Spleen (tissue), 11 donors: Measurements from ENCODE around the gene TMEM94. TPM values are rescaled to one million over a fixed set of nuclear protein-coding genes. Genes with fewer than 3 reads are reported as not detected.

Experiments used
- DNase-seq: peaks from one replicate; pipeline ENCODE4 v3.0.0-alpha.2; 2020
- H3K27ac ChIP-seq, 8 donors: fragments of 200-600 bp; sonication (generic) in 7 of 8; 1 replicate in 4 of 8; 2 replicates in 4 of 8; pipeline versions ENCODE4 v1.5.0 to v1.8.0; 2016 to 2021; ENCODE audit warnings: inconsistent platforms in 4 of 8, mild to moderate bottlenecking in 4 of 8, moderate library complexity in 1 of 8
- H3K27me3 ChIP-seq, 7 donors: fragments of 200-600 bp; sonication (generic) in 6 of 7; replicated peaks in 1 of 7; 1 replicate in 4 of 7; 2 replicates in 3 of 7; pipeline versions ENCODE4 v1.5.0 to v1.8.0; 2016 to 2021; ENCODE audit warnings: inconsistent platforms in 3 of 7, mild to moderate bottlenecking in 1 of 7
- H3K36me3 ChIP-seq, 6 donors: fragments of 200-600 bp; sonication (generic) in 5 of 6; 1 replicate in 4 of 6; 2 replicates in 2 of 6; pipeline versions ENCODE4 v1.5.0 to v1.8.0; 2016 to 2021; ENCODE audit warnings: inconsistent platforms in 2 of 6
- H3K4me1 ChIP-seq, 6 donors: fragments of 200-600 bp; sonication (generic) in 5 of 6; 1 replicate in 3 of 6; 2 replicates in 3 of 6; pipeline versions ENCODE4 v1.5.0 to v1.8.0; 2016 to 2021; ENCODE audit warnings: inconsistent platforms in 3 of 6
- H3K4me3 ChIP-seq, 8 donors: fragments of 200-600 bp; sonication (generic) in 7 of 8; 1 replicate in 4 of 8; 2 replicates in 4 of 8; pipeline versions ENCODE4 v1.5.0 to v1.8.0; 2016 to 2021; ENCODE audit warnings: inconsistent platforms in 4 of 8, mild to moderate bottlenecking in 4 of 8, moderate library complexity in 2 of 8
- H3K9me3 ChIP-seq, 8 donors: fragments of 200-600 bp; sonication (generic) in 7 of 8; 1 replicate in 4 of 8; 2 replicates in 4 of 8; pipeline versions ENCODE4 v1.5.0 to v1.8.0; 2016 to 2021; ENCODE audit warnings: inconsistent platforms in 4 of 8
- CTCF ChIP-seq, 11 experiments: fragments of 200-600 bp in 7 of 11; fragments of 450-650 bp in 4 of 11; sonication (generic) in 4 of 11; IDR thresholded peaks in 8 of 11; conservative IDR thresholded peaks in 3 of 11; 1 replicate in 7 of 11; 2 replicates in 4 of 11; pipeline versions ENCODE4 v1.4.0 to v1.8.0; 2016 to 2021; ENCODE audit warnings: antibody characterized with exemption in 11 of 11, inconsistent platforms in 4 of 11, mild to moderate bottlenecking in 1 of 11
- POLR2A ChIP-seq, 3 donors: fragments of 450-650 bp; IDR thresholded peaks; one replicate each; pipeline ENCODE4 v1.5.1; 2017; ENCODE audit warnings: antibody characterized with exemption in 3 of 3, mild to moderate bottlenecking in 1 of 3
- POLR2AphosphoS5 ChIP-seq, 3 donors: sonication (generic); formaldehyde crosslinking; IDR thresholded peaks; one replicate each; pipeline ENCODE4 v1.5.1; 2017; ENCODE audit warnings: antibody characterized with exemption in 3 of 3
- WGBS, 5 donors: extraction: QIAGEN DNeasy Blood & Tissue Kit in 3 of 5; methylation state at CpG; one replicate each; pipeline versions ENCODE4 v1.1.5 to v1.1.7; 2013 to 2018; 5-methylcytosine and 5-hydroxymethylcytosine counted together
- intact Hi-C: fragments of 100-400 bp; cut with DNase I; formaldehyde crosslinking; loops from one replicate; pipeline ENCODE4 v1.15.0; 2023; ENCODE audit warnings: low total_unique reads
- polyA plus RNA-seq, 3 donors: library from polyadenylated mRNA; stranded (reverse); fragments of 200-250 nt; gene quantifications; one replicate each; pipeline ENCODE4 v1.2.1, GENCODE V29; 2013
- total RNA-seq, 7 donors: library from RNA; depleted of rRNA in 3 of 7; stranded (reverse); fragments of >200 nt in 3 of 7; fragmentation: NEBNext Ultra II Directional in 4 of 7; extraction: Animal tissue kit (Norgen Biotek cat#: 25700) in 4 of 7; gene quantifications; one replicate each; pipeline versions ENCODE4 v1.1.0 to v1.2.1, GENCODE V29; 2016 to 2021
- donor health status: healthy with polysubstance abuse.
- donor health status: DM: no; HTN: no; CAD: no; lungs with moderate emphysema.
- donor health status: DM: no; HTN: no; CAD: no.
- donor health status: Bipolar disorder and iron deficiency.
- donor health status: healthy.
- donor health status: DM: no; HTN: no; CAD: no.
- donor health status: DM: yes; HTN: yes; CAD: no.

Gene TMEM94
- total and polyA plus RNA-seq, 10 donors: 24.8 to 101 (median 85.9) TPM

- Histone ChIP-seq H3K36me3 (peaks cover 0 to 78% (median 6%) of the 10 kb centered on the region in 6 donors), H3K27ac (peak overlapping the region in 4 of 8 donors; percentile 21 to 90 (median 86)), H3K4me1 (peaks cover 0 to 98% (median 59%) of the 10 kb centered on the region in 6 donors), H3K9me3 (no peaks in the 10 kb centered on the region), H3K27me3 (no peaks in the 10 kb centered on the region), H3K4me3 (no peak overlapping the region)
- peak; percentile 68 for DNase-seq
- intact Hi-C loops: no loop called here
- WGBS, 5 donors: 74 to 86% (median 77%) methylated on average over 19 to 21 of the region's 21 CpGs
- TF ChIP-seq CTCF (IDR thresholded peaks at IDR 0.05 in 8 of 11, conservative IDR thresholded peaks at IDR 0.05 in 3 of 11): no peak
- no peak for TF ChIP-seq POLR2A (IDR thresholded peaks at IDR 0.05)
- peak in 1 of 3 donors; percentile 42 for TF ChIP-seq POLR2AphosphoS5 (IDR thresholded peaks at IDR 0.05)
Measured at GRCh38 chr17:75506134-75506533, 49.7 kb downstream of the TMEM94 start.

GRCh38 chr17:75506888-75507287 lies 50.5 kb downstream of the TMEM94 start:
- Histone ChIP-seq H3K4me1 (peaks cover 0 to 98% (median 59%) of the 10 kb centered on the region in 6 donors), H3K9me3 (no peaks in the 10 kb centered on the region), H3K4me3 (no peak overlapping the region), H3K36me3 (peaks cover 0 to 71% (median 6%) of the 10 kb centered on the region in 6 donors), H3K27me3 (no peaks in the 10 kb centered on the region), H3K27ac (peak overlapping the region in 5 of 8 donors; percentile 21 to 90 (median 82))
- TF ChIP-seq POLR2AphosphoS5 (IDR thresholded peaks at IDR 0.05) (peak in 2 of 3 donors; percentile 16 to 40), CTCF (IDR thresholded peaks at IDR 0.05 in 8 of 11, conservative IDR thresholded peaks at IDR 0.05 in 3 of 11) (no peak), POLR2A (IDR thresholded peaks at IDR 0.05) (no peak)
- intact Hi-C loops: no loop called here
- peak; percentile 69 for DNase-seq
- 85 to 94% (median 87%) methylated on average over 19 to 20 of the region's 20 CpGs for WGBS, 5 donors

- Histone ChIP-seq H3K27me3 (no peaks in the 10 kb centered on the region), H3K4me1 (peaks cover 0 to 96% (median 61%) of the 10 kb centered on the region in 6 donors), H3K27ac (peak overlapping the region; percentile 38 to 90 (median 80)), H3K9me3 (no peaks in the 10 kb centered on the region), H3K4me3 (peak overlapping the region in 3 of 8 donors; percentile 14 to 57 (median 26)), H3K36me3 (peaks cover 0 to 66% (median 4%) of the 10 kb centered on the region in 6 donors)
- 70 to 80% (median 78%) methylated on average over 14 to 27 of the region's 27 CpGs for WGBS, 5 donors
- no peak for DNase-seq
- intact Hi-C loops: no loop called here
- TF ChIP-seq POLR2AphosphoS5 (IDR thresholded peaks at IDR 0.05) (peak in 2 of 3 donors; percentile 32 to 73), POLR2A (IDR thresholded peaks at IDR 0.05) (no peak)
Measured at GRCh38 chr17:75507733-75508719, 51.6 kb downstream of the TMEM94 start.

GRCh38 chr17:75508931-75509361 lies 52.5 kb downstream of the TMEM94 start:
- peak; percentile 61 for DNase-seq
- 64 to 82% (median 70%) methylated on average over 2 to 5 of the region's 5 CpGs for WGBS, 5 donors
- TF ChIP-seq POLR2A (IDR thresholded peaks at IDR 0.05) (no peak), POLR2AphosphoS5 (IDR thresholded peaks at IDR 0.05) (peak in 1 of 3 donors; percentile 5), CTCF (IDR thresholded peaks at IDR 0.05 in 8 of 11, conservative IDR thresholded peaks at IDR 0.05 in 3 of 11) (no peak)
- peaks cover 0 to 96% (median 55%) of the 10 kb centered on the region in 6 donors for H3K4me1 ChIP-seq
- intact Hi-C loops: no loop called here
- H3K4me3 ChIP-seq: peak overlapping the region in 6 of 8 donors; percentile 5 to 57 (median 24)
- H3K27me3 ChIP-seq: no peaks in the 10 kb centered on the region
- peaks cover 0 to 65% (median 0%) of the 10 kb centered on the region in 6 donors for H3K36me3 ChIP-seq
- peak overlapping the region; percentile 41 to 90 (median 80) for H3K27ac ChIP-seq
- no peaks in the 10 kb centered on the region for H3K9me3 ChIP-seq
